Stimulated activated CD8-positive, alpha-beta memory T cell treated with anti-CD3 and anti-CD28 coated beads, Interleukin-15, amount 100 ng/mL, for 48 hours (primary cell): ENCODE data around the gene CATSPERE.
"Not testable (repeated sequence)": the region's sequence is repeated elsewhere in the genome, so short reads cannot be mapped to it uniquely, and the experiment has no call there.

ENCODE experiments used
- DNase-seq, 2 donors: peaks; one replicate each; pipeline ENCODE4 v3.0.0-alpha.2; 2020; ENCODE audit warnings: low read depth in 2 of 2

CATSPERE gene

DNA sequence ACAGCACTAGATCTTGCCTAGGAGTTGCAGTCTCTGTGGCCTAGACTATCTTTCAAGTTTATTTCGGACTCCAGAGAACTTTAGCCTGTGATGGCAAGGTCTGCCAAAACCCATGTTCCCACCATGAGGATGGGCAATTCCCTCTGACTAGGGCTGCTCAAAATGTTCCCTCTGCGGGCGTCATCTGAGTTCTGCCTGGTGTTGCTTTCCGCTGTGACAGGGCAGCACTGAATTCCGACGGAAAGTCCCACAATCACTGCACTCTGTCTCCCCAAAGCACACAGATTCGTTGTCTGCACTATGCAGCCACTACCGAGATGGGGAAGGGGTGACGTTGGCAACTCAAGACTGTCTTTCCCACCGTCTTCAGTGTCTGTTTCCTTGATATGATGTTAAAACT lies 75.2 kb downstream of the CATSPERE start:
- no peak for DNase-seq

DNA sequence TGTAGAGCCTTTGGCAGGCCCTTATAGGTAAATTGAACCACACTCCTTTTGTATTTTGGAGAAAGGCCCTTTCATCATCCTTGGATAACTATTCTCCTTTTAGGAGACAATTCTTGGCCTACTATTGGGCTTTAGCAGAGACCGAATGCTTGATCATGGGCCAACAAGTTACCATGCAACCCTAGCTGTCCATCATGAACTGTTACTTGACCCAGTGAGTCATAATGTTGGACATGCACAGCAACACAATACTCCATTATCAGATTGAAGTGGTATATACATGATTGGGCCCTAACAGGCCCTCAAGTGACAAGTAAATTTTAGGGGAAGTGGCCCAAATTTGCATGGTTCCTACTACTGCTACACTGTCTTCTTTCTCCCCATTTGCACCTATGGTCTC lies 84.4 kb downstream of the CATSPERE start:
- DNase-seq = no peak

- no peak for DNase-seq
Measured at GRCh38 chr1:244548558-244549115, 87.6 kb downstream of the CATSPERE start.

DNA sequence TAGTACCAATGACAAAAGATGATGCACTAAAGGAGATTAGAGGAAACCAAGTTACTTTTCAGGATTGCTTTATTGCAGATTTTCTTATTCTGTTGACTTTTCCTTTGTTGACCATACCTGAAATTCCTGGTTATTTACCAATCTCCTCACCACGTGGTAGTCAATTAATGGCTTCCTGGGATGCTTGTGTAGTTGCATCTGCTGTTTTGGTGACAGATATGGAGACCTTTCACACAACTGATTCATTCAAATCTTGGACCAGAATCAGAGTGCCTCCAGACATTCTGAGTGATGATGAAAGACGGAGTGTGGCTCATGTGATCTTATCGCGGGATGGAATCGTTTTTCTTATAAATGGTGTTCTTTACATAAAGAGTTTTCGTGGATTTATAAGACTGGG lies 91.3 kb downstream of the CATSPERE start:
- DNase-seq = no peak

- no peak for DNase-seq
Measured at GRCh38 chr1:244556263-244556662, 95.2 kb downstream of the CATSPERE start.

- no peak for DNase-seq
Measured at GRCh38 chr1:244557565-244557964, 96.5 kb downstream of the CATSPERE start.

GRCh38 chr1:244559561-244559960 lies 98.5 kb downstream of the CATSPERE start:
- DNase-seq = no peak

- not testable (repeated sequence) for DNase-seq
Measured at GRCh38 chr1:244562877-244563276, 101.8 kb downstream of the CATSPERE start.

DNA sequence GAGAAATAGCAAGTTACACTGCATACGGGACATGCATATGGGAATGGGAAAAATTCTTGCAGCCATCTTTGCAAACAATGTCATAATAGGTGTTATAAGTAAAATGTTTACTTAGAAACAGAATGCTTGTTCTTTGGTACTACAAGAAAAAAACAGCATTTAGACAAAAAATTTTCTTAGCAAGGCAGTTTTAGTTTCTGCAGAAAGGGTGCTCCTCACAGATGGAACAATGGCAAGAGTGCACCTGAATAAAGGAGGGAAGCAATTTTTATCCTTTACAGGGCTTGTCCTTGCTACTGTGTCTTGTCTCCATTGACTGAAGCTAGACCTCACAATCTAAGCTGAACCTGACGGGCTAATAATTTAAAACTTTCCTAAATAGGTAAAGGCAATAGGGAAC lies 112.7 kb downstream of the CATSPERE start:
- DNase-seq = no peak

DNA sequence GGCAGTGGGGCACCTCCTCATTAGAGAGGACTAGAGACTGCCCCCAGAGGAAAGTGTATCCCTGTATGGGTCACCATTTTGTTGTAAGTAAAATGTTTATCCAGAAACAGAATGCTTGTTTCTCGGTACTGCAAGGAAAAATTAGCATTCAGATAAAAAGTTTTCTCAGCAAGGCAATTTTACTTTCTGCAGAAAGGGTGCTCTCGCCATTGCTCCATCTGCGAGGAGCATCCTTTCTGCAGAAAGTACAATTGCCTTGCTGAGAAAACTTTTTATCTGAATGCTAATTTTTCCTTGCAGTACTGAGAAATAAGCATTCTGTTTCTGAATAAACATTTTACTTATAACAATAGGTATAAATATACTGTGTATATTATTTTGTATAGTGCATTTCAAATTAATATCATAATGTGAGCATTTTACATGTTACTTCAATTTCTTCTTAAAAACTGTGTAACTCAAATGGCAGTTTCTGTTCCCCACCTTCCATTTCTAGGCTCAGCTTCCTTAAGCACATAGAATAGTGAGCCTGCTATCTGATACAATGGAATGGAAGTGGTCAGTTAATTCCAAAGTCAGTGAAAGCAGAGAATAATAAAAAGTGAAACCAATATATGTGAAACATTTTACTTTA lies 115.3 kb downstream of the CATSPERE start:
- no peak for DNase-seq

DNA sequence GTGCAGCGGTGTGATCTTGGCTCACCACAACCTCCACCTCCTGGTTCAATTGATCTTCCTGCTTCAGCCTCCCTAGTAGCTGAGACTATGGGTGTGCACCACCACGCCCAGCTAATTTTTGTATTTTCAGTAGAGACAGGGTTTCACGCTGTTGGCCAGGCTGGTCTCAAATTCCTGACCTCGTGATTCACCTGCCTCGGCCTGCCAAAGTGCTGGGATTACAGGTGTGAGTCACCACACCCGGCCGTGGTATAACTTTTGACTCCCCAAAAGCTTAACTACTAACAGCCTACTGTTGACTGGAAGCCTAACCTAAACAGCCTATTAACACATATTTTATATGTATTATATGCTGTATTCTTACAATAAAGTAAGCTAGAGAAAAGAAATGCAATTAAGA lies 117.1 kb downstream of the CATSPERE start:
- DNase-seq = not testable (repeated sequence)

- DNase-seq = no peak
Measured at GRCh38 chr1:244583358-244583982, 122.4 kb downstream of the CATSPERE start.

DNA sequence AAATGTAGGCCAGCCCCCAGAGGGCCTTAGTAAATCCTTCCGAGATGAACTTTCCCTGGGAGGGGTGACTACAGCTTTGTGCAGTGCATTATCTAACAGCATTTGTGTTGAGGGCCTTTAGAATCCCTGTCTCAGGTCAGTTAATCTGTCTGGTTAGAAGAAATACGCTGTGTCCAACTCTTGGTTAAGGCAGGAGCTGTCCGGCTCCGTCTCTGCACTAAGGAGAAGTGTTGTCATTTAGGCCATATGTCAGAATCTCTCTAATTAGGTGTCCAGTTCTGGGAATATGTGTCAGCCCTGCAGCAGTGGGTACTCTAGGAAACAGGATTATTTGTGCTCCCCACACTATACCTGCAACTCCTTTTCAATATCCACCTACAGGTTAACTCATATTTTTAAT lies 124.8 kb downstream of the CATSPERE start:
- no peak for DNase-seq

- DNase-seq = no peak
Measured at GRCh38 chr1:244590670-244591069, 129.6 kb downstream of the CATSPERE start.

DNA sequence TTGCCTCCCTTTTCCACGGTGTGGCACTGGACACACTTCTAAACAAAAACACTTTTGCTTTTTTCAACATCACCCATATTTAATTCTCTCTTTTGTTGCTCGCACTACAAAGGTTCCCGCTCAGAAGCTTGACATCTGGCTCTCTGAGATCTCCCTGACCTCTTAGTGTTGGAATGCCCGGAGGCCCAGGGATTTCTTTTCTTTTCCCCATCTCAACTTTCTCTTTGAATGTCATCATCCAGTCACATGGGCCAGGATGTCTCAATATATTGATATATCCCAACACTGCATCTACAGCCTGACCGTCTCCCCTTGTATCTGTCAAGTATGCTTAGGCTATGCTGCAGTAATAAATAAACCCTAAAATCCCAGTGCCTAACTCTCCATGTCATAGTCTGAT lies 137.5 kb downstream of the CATSPERE start:
- no peak for DNase-seq

DNA sequence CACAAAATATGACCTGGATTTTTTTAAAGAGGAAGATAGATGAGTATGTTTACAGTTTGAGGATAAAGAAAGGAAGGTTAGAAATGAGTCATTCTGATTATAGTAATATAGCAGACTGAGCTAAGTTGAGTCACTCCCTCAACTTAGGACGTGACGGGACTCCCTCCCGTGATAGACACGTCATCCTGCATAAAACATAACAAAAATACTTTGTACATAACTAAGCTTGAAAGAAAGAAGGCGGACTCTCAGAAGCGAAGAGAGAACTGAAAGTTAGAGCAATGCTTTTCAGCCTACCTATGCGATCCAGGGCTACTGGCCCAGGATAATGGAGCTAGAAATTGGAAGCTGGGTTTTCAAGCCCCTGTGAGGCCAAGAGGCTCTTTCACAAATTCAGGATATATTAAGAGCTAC lies 138.9 kb downstream of the CATSPERE start:
- peak; percentile 4 to 27 for DNase-seq

- DNase-seq = no peak
Measured at GRCh38 chr1:244601336-244601735, 140.3 kb downstream of the CATSPERE start.

- DNase-seq = no peak
Measured at GRCh38 chr1:244603498-244603897, 142.4 kb downstream of the CATSPERE start.

DNA sequence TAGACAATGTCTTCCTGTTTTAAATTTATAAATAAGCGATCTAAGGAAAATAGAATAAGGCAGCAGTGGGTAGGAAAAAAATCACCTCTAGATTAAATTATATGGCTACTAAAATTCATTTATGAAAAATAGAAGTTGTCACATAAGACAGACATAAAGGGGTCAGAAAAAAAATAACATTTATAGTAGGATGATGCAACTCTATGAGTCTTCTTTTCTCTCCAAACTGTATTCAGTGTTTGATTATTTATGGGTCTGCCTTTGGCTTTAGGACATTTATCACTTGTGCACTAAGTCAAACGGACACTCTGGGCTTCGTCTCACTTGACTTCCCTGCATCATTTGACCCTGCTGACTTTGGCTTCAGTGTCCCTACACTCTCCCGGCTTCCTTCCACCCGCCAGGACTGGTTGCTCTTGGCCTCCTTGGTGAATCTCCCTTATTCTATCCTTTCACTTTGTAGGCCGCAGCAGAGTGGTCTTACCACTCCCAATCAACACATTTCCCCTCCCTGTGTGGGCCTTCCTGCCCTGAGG lies 144.8 kb downstream of the CATSPERE start:
- no peak for DNase-seq

GRCh38 chr1:244614113-244614836 lies 153.2 kb downstream of the CATSPERE start:
- no peak for DNase-seq

- no peak for DNase-seq
Measured at GRCh38 chr1:244614879-244615278, 153.8 kb downstream of the CATSPERE start.

- no peak for DNase-seq
Measured at GRCh38 chr1:244615301-244615700, 154.2 kb downstream of the CATSPERE start.

- no peak for DNase-seq
Measured at GRCh38 chr1:244626709-244627108, 165.6 kb downstream of the CATSPERE start.
